ENCODE results near the gene CLEC4G.

DNA sequence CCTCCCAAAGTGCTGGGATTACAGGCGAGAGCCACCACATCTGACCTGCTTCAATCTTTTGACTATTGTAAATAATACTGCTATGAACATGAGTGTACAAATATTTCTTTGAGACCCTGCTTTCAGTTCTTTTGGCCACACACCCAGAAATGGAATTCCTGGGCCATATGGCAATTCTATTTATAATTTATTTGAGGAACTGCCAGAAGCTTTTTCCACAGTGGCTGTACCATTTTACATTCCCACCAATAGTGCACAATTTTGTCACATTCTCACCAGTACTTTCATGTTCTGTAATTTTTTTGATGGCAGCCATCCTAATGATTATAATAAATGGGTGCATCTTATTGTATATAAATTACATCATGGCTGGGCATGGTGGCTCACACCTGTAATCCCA is 16.2 kb downstream of the CLEC4G start:
- TF ChIP-seq, protein P1, sequence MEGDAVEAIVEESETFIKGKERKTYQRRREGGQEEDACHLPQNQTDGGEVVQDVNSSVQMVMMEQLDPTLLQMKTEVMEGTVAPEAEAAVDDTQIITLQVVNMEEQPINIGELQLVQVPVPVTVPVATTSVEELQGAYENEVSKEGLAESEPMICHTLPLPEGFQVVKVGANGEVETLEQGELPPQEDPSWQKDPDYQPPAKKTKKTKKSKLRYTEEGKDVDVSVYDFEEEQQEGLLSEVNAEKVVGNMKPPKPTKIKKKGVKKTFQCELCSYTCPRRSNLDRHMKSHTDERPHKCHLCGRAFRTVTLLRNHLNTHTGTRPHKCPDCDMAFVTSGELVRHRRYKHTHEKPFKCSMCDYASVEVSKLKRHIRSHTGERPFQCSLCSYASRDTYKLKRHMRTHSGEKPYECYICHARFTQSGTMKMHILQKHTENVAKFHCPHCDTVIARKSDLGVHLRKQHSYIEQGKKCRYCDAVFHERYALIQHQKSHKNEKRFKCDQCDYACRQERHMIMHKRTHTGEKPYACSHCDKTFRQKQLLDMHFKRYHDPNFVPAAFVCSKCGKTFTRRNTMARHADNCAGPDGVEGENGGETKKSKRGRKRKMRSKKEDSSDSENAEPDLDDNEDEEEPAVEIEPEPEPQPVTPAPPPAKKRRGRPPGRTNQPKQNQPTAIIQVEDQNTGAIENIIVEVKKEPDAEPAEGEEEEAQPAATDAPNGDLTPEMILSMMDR (IDR thresholded peaks at IDR 0.05; ENCODE audit: insufficient read depth, low read length, poor library complexity, severe bottlenecking): no peak
- TF ChIP-seq EZH2phosphoT487 (conservative IDR thresholded peaks at IDR 0.05; ENCODE audit: low read length): no peak

All from SU-DHL-6 (cell line).